NCI-H524 (cell line): ENCODE measurements around the gene MRPS23.

Experiments
- DNase-seq, 2 experiments: peaks; one replicate each; lab custom pipeline; 2025; lab: John Stamatoyannopoulos, UW

The MRPS23 gene

DNA sequence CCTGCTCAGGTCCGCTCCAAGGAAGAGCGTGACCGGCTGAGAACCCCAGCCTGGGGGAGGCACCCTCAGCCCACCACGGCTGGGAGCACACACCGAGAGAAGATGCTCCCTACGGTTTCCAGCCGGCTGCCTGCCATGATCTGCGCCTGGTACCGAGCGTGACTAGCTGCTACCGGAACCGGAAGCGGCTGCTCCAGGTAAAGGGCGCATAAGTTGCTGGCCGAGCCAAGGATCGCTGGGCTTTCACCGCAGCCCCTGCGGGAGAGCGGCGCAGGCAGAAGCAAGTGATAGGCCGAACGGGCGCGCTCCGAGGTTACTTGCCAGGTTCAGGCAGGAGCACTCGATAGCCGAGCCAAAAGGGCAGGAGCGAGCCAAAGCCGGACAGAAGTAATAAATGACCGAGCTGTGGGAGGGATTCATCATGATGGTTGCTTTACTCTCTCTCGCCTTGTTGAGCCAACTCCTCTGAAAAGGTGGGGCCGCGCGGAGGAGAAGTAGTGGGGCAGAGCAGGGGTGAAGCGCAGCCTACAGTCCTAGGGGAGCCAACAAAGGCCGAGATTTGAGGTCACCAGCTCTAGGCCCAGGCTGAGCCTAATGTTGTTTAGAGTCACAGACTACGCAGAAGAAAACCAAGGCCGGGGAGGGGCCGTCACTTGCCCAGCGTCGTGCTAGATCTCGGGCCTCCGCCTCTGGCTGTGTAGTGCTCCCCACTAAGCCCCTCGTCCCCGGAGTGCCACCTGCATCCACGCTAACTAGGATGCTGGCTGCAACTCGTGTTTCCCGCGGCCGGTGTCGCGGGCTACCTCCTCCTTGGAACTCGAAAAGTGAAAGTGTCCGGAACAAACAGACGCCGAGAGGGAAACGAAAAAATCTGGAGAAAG, at the start of gene MRPS23:
TSS of gene MRPS23 (minus strand) at position 171 of the 881 bp plus-strand sequence. CDS start at position 137, 34 bp downstream.
- peak; percentile 99 to 100 for DNase-seq

DNA sequence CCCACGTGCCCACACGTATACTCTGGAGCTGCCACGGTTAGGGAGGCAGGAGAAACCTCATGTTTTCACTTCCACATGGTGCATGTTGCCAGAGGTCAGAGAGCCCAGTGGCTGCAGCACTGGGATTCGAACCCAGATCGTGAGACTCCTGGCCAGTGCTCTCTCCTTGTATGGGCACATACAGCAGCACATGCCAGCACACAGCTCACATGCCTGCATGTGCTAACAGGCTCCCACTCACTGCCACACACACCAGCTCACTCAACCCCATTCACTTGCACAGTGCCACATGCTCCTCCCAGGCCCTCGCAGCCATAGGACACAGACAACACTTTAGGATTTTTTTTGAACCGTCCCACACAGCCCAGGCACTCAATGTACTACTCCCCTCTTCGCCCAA, 49.5 kb upstream of the MRPS23 start:
- DNase-seq, result peak in 1 of 2 experiments; percentile 48

DNA sequence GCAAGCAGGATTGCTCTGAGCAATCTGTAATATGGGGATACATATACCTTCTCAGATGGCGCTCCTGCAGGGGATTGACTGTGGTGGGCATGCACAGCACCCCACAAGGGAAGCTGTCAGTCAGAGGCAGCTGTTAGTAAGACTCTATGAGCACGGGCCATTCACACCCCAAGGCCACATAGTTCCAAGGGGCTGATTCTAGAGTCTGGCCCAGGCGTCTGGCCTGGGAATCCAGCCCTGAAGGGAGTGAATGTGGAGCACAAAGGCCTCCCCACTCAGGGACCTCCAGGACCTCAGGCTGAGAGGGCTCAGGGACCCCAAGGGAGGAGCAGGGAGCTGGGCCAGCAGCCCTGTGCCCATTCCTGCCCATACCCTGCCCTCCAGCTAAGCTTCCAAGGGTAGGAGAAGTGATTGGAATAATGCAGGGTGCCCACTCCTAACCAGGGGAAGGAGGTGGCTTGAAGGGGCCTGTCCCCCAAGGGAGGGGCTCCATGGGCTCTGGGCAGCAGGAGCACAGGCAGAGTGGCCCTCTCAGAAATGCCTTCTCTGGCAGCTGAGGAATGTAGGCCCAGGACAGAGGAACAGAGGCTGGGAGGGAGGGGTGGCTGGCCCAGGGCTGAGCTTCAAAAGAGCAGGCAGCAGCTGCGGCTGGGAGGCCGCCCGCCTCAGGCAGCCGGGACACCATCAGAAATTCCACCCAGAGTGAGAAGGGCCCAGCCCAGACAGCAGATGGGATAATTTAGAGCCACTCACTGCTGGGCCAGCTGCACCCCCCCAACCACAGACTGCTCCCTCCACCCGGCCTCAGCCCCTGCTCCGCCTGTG, 48.9 kb upstream of the MRPS23 start:
- DNase-seq, result peak; percentile 92 to 98

DNA sequence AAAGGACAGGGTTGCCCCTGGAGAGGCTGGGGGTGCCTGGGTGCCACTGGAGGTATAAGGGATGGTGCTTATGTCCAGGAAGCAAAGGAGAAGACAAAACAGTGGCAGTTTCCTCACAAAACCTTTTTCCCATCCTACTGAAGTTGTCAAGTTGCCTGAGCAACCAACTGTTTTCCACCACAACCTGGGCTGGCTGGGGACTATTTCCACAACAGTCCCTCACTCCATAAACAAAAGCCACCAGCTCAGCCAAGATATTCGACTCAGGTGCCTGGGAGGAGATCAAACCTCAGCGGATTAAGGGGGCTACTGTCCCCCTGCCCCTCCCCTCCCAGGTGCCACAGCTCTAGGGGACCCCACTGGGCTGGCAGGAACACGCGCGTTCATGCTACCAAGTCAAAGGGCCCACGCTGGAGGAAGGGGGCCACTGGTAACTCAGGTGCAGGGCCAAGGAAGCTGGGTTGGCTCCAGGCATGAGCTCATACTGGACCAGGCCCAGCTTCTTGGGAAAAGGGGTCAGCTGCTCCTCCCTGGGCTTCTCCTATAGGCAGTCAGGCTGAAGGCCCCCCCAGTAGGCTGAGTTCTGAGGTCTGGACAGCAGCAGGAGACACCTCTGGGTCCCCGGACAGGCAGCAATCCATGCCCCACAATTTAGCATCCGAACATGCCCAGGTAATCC, 45.7 kb upstream of the MRPS23 start:
- no peak for DNase-seq

DNA sequence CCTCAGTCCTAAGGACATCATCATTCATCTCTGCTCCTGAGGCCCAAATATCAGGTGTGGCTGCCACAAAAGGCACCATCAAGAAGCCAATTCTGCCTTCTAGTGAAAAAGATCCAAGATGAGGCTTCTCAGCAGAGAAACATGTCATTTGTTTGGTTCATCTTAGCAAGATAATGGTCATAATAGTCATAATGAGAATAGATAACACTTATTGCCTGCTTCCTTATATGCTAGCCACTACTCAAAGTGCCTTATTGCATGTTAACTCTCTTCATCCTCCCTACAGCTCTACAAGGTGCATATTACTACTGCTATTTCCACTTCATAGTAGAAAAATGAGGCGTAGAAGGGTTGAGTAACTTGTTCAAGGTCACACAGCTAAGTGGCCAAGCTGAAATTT, 45.0 kb upstream of the MRPS23 start:
- DNase-seq, result no peak

DNA sequence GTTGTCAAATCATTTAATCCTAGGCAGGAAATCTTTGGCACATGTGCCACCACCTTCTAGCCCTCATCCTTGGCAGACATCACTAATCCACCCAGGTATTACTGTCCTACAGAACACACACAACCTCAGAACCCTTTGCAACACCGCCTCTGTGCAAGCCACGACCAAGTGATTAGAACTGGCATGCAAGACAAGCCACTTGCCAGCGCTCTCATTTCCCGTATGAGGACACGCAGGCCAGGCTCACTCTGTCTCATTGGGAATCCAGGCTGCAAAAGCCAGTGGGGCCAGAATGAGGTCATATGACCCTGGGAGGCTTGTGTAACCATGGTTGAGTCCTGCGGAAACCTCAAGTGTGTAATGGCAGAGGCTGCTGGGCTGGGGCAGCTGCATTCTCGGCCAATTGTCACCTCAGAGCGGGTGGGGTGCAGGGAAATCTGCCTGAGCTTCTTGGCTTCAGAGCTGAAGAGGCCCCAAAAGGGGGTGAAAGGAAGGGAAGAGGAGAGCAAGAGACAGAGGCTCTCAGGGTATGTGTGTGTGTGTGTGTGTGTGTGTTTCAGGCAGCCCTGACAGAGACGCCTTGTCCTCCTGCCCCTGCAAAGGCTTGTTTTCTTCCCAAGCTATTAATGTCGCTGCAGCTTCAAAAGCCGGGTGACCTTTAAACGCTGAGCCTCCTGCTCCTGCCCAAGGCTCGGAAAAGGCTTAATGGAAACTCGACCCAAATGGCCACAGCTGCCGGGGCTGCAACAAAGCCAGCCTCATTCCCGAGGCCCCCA, 43.2 kb upstream of the MRPS23 start:
- DNase-seq, result peak in 1 of 2 experiments; percentile 68

DNA sequence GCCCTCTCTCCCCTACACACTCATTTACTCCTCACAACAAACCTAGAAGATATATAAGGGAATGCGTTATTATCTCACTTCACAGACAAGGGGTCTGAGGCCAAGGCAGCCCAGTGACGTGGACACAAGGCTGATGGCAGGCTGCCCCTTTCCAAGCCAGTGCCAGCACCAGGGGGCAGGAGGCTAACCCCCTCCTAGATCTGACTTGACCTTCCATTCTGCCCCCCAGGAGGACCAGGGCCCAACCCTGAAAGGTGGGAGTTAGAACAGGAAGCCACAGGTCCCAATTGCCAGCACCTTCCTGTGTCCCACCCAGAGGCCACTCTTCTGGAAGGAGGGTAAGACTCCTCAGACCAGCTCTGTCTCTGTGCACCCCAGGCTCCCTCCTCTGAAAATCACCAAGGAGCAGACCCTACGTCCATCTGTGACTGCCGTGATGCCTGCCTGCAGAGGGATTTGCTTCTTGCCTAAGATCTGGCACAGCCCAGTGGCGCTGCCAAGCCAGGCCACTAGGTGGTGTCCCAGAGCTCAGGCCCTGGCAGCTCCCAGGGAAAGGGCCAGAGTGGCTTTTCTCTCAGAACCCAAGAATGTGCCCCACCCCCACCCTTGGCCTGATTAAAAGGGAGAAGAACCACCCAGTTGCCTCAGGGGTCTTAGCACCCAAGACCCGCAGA, 42.4 kb upstream of the MRPS23 start:
- DNase-seq, result peak; percentile 83 to 87

DNA sequence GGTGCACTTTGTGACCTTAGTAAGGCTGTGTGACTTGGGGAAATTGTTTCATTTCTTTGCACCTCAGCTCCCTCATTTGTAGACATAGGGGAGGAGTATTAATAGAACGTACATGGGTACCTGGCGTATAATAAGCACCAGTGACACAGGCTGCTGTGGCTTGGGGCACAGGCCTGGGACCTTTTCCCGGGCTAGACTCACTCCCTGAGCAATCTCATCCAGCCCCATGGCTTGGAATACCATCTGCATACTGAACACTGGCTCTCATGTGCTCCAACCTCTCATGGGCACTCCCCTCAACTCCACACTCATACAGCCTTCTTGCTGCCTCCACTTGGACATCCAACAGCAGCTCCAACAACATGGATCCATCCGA, 41.0 kb upstream of the MRPS23 start:
- no peak for DNase-seq

DNA sequence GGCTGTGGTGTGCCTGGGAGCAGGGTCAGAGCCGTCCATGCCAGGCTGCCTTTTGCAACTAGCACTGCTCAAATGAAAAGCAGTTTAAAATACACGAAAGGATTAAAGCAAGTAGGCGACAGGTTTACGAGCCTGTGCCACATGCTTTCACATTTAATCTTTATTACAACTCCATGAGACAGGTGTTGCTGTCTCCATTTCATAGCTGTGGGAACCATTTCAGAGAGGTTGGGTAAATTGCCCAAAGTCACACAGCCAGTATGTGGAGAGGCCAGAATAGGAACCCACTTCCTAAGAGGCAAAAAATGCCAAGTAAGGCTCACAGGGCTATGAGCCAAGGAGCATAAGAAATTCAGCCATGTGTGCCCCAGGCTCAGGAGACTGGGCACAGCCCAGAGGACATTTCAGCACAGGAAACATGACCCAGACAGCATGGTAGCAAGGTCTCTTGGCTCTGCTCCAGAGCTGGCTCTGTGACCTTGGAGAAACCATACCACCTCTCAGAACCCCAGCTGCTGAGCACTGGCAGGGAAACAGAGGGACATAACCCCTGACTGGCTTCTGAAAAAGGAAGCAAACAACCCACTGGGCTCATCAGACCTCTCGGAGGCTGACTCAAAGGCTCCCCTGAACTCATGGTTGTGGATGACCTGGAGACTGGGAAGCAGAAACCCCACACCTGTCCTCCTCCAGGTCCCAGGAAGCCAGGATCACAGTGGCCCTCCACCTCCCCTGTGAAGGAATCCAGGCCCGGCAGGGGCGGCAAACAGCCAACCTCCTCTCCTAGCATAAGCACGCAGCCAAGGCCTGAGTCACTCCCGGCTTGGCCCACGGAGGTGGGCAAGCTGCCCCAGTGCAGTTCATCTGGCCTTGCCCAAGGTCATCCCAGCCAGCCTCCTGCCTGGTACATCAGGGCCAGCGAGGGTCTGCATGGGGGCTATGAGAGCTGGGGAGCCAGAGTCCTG, 40.3 kb upstream of the MRPS23 start:
- DNase-seq, result peak in 1 of 2 experiments; percentile 75

DNA sequence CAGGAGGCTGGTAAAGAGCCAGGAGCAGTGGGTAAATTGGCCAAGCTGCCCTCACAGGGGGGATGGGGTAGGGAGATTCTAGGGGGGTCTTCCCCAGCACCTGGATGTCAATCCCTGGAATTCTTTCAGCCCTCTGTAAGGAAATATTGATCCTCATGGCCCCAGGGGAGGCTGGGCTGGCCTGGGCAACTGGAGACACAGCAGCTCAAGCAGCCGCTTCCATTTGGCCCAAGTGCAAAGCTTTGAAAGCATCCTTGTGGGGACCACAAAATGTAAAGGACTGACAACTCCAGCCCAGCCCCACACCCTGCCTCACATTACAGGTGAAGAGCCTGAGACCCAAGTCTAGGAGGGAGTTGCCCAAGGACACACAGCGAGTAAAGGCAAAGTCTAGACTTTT, 39.4 kb upstream of the MRPS23 start:
- DNase-seq, result no peak

DNA sequence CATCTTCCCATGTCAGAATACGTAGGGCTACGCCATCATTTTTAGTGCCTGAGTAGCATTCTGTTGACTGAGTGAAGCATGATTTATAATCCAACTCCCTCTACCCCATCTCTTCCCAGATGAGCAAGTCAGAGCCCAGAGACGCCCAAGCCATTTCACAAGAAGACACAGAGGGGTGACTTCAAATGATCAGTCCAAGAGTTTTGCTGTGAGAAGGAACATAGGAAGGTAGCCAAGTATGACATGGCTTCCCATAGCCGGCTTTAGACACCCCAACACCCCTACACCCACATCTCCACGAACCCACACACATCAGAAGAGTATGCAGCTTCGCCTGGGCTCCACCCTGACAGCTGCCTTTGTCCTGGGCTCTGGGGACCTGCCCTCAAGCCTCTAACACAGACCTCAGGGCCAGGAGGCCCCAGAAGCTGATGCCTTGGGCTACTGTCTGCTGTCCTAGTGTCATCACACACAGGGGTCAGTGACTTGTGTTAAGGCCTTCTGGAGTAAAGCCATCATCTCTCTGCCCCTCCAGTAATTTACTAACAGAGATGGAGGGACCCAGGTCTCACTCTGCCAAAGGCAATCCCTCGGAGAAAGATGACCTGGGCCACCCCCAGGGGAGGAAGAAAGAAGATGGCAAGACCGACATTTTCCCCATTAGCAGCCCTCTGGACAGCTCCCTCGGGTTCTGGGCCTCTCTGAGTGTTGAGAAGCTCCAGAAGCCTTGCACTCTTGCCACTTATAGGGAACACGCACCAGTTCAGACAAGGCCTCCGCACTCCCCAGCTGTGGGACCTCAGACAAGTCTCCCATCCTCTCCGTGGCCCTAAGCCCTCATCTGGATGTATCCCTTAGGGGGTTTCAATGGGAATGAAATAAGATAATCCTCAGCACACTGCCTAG, 38.7 kb upstream of the MRPS23 start:
- peak in 1 of 2 experiments; percentile 32 for DNase-seq

DNA sequence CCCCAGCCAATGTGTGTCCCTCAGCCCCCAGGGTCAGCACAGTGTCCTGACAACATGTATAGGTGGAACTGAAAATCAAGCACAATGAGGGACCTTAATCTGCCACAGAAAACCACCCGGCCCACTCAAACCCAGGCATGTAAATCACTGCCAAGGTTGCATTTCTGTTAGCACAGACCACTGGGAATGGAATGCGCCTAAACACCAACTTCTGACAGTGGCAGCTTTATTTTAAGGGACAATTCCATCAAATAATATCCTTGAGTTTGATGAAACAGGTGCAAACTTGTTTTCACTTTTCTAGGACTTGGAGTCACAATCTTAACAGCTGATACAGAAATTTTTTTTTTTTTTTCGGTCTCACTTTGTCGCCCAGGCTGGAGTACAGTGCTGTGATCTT, 37.3 kb upstream of the MRPS23 start:
- no peak for DNase-seq

DNA sequence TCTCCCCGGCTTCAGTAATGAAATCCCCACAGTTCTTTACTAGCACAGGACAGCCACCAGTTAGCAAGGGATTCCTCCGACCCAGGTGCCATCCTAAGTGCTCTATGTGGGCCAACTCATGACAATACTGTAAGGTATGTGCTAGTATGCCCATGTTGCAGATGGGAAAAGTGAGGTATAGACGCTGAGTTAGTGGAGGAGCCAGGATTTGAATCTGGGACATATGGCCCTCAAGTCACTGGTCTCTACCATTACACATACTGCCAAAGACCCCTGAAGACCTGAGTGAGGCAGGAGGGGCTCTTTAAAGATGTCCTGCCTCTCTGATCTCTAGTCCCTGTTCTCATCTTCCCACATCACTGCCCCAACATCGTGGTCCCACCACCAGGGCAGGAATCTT, 36.2 kb upstream of the MRPS23 start:
- DNase-seq, result no peak

DNA sequence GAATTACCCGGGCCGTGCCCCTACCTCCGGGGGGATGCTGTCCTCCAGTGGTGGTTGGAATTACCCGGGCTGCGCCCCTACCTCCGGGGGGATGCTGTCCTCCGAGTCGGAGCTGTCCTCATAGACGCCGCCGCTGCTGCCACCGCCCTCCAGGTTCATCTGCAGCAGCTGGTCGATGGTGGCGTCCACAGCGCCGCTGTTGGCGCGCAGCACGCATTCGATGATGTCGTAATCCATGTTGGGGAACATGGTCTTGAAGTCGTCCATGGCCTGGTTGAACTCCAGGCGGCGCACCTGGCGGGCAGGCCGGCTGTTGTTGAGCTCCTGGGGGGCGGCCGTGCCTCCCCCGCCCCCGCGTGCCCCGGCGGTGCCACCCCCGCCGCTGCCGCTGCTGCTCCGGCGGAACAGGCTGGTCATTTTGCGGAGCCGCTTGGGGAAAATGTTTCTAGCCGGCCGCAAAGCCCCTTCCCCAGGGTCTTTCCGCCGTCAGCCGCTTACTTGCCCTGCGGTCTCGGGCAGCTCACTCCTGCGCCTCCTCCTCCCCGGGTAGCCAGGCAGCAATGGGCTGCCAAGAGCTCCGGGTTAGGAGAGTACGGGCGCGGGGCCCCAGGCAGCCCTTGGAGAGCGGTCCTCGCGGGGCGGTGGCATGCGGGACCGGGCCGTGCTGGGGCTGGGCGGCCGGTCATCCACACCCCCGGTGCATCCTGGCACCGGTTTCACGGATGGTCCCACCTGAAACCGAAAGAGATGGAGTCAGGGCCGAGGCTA, 35.5 kb upstream of the MRPS23 start:
- no peak for DNase-seq

DNA sequence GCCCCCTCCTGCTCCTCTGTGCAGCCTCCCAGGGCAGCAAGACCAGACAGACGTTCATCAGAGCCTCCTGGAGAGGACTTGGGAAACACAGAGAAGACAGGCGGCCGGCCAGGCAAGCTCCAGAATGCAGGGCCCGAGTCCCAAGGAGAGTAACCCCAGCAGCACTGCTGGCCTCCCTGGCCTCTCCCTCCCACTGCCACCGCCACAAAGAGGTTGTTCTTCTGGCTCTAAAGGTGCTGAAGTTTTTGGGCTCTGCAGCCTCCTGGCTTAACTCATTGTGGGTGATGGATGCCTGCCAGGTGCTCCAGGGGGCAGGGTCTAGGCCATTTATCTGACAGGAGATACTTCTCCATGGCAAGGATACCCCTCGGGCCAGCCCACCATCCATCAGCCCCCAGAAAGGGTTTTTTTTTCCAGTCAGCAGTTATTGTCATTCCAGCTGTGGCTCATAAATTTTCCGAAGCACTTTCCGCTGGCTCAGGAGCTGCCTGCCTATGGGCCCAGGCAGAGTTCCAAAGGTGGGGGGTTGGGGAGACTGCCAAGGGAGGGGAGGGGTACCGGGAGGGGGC, 32.0 kb upstream of the MRPS23 start:
- no peak for DNase-seq

DNA sequence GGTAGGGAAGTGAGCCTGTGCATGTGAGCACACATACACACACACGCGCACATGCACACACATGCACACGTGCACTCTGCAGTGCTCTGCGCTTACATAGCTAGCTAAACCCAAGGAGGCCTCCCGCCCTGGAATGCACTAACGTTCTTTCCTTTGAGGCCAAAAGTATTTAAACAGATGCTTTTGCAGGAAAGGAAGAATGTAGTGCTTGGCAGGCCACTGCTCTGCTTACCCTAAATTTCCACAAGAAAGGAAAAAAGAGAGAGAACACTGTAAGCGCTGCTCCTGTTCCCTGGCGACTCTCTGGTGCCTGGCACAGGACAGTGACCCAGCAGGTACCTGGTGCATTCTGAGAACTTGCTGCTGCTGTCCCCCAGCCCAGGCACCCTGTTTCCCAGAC, 31.3 kb upstream of the MRPS23 start:
- DNase-seq, result no peak

DNA sequence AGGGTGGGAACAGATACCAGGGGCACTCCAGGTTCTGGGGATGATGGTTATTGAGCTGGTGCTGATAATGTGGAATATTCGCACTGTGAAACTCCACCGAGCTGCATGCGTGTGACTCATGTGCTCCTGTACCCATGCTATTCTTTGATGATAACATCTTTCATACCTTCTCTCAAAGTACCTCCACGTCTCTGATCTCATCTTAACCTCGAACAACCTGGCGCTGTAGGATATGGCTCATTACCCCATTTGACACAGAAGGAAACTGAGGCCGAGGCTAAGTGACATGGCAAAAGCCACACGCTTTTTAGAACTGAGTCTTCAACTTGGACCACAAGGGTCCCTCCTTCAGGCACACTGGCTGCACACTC, 30.2 kb upstream of the MRPS23 start:
- no peak for DNase-seq
